Measurements from ENCODE around the gene PRKAR2B. TPM values are rescaled to one million over a fixed set of nuclear protein-coding genes. Genes with fewer than 3 reads are reported as not detected.

Gene PRKAR2B
- total and polyA plus RNA-seq, 4 donors, result 0.88 to 41.8 (median 1.6) TPM

DNA sequence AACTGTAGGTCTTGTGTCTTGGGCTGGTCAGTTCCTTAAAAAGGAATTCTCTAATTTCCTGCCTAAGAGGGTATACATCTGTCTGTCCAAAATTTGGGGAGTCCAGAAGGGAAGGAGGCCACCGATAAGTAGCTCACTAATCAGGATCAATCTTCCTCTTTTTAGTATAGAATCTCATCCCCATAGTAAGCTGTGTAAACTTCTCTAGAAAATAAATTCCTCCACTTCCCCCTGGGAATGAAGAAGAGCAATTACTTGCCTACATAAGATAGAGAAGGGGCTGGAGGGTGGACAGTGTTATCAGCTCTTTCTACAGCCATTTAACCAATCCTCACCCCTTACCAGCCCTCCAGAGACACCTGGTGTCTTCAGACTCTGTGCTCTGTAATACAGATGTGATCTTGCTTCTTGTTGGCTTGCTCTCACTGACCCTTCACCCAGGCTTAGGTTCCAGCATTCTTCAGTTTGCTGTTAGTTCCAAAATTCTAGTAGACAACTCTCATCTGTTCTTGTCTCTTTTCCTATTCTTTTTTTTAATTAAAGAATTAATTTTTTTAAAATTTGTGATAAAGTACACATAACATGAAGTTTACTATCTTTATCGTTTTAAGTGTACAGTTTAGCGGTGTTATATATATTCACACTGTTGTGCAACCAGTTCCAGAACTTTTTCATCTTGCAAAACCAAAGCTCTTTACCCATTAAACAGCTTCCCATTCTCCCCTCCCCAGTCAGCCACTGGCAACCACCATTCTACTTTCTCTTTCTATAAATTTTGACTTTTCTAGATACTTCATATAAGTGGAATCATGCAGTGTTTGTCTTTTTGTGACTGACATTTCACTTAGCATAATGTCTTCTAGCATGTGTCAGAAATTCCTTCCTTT, 6.5 kb upstream of the PRKAR2B start:
- no peak overlapping the region for H3K4me3 ChIP-seq (ENCODE audit: low read depth in 1 of 3, low read length in 3 of 3)
- no peak overlapping the region for H3K9ac ChIP-seq (ENCODE audit: low read depth in 1 of 2, low read length in 2 of 2)
- H3K27ac ChIP-seq (ENCODE audit: low read depth in 1 of 2, low read length in 2 of 2), result no peak overlapping the region
- H3K4me1 ChIP-seq (ENCODE audit: control insufficient read depth in 4 of 4, insufficient read depth in 4 of 4, low read length in 3 of 4), result no peaks in the 10 kb centered on the region
- no peaks in the 10 kb centered on the region for H3K36me3 ChIP-seq (ENCODE audit: control insufficient read depth in 4 of 4, insufficient read depth in 3 of 4, low read depth in 1 of 4, low read length in 3 of 4)
- H3K27me3 ChIP-seq (ENCODE audit: control insufficient read depth in 4 of 4, insufficient read depth in 4 of 4, low read length in 3 of 4), result no peaks in the 10 kb centered on the region
- no peak for DNase-seq (ENCODE audit: low spot score)
- 68% methylated on average over 3 of the region's 3 CpGs for WGBS
- TF ChIP-seq HNF4A (conservative IDR thresholded peaks at IDR 0.05), result no peak
- no peak for TF ChIP-seq FOXA2 (IDR thresholded peaks at IDR 0.05)
- TF ChIP-seq TAF1 (conservative IDR thresholded peaks at IDR 0.05), result no peak
- TF ChIP-seq, protein P1, sequence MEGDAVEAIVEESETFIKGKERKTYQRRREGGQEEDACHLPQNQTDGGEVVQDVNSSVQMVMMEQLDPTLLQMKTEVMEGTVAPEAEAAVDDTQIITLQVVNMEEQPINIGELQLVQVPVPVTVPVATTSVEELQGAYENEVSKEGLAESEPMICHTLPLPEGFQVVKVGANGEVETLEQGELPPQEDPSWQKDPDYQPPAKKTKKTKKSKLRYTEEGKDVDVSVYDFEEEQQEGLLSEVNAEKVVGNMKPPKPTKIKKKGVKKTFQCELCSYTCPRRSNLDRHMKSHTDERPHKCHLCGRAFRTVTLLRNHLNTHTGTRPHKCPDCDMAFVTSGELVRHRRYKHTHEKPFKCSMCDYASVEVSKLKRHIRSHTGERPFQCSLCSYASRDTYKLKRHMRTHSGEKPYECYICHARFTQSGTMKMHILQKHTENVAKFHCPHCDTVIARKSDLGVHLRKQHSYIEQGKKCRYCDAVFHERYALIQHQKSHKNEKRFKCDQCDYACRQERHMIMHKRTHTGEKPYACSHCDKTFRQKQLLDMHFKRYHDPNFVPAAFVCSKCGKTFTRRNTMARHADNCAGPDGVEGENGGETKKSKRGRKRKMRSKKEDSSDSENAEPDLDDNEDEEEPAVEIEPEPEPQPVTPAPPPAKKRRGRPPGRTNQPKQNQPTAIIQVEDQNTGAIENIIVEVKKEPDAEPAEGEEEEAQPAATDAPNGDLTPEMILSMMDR (IDR thresholded peaks at IDR 0.05; ENCODE audit: low read depth, low read length, missing input control), result no peak
- no peak for TF ChIP-seq GABPA (IDR thresholded peaks at IDR 0.05 in 1 of 2, conservative IDR thresholded peaks at IDR 0.05 in 1 of 2)
- TF ChIP-seq NR2F2 (IDR thresholded peaks at IDR 0.05), result no peak
- TF ChIP-seq, protein P2, sequence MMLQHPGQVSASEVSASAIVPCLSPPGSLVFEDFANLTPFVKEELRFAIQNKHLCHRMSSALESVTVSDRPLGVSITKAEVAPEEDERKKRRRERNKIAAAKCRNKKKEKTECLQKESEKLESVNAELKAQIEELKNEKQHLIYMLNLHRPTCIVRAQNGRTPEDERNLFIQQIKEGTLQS (IDR thresholded peaks at IDR 0.05), result no peak
- no peak for TF ChIP-seq EGR1 (IDR thresholded peaks at IDR 0.05; ENCODE audit: low read depth in 2 of 2)
- H3K9me3 ChIP-seq (ENCODE audit: control insufficient read depth in 4 of 4, low read length in 3 of 4), result peaks cover 0 to 2% (median 0%) of the 10 kb centered on the region in 4 donors

DNA sequence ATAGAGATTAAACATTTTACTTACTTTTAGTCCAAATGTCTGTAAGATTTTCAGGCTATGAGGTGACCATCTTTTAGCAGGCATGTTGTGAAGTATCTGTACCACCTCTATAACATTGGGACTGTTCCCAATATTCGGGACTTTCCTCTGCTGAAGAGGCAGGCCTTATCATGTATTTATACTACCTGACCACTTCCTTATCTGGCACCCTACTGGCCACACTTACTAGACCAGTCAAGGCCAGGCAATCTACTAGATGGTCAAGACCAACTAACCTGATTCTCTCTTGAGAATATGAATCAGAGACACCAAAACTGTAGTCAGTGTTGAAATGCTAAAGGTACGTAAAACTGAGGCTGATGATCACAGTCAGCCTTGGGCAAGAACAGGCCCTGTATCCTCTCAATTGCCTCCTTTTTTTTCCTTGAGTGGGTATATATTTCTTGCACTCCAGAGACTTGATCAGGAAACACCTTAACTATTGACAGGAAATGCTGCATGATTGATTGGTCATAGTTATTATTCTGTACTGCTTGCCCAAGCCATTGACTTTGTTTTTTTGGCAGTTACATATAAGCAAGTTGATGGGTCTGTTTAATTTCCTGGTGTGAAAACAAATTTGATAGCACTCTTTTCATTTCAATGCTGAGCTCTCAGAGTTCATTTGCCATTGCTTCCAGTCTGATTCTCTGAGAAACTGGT, 5.2 kb upstream of the PRKAR2B start:
- no peak for DNase-seq (ENCODE audit: low spot score)
- peaks cover 0 to 4% (median 0%) of the 10 kb centered on the region in 4 donors for H3K4me1 ChIP-seq (ENCODE audit: control insufficient read depth in 4 of 4, insufficient read depth in 4 of 4, low read length in 3 of 4)
- no peaks in the 10 kb centered on the region for H3K36me3 ChIP-seq (ENCODE audit: control insufficient read depth in 4 of 4, insufficient read depth in 3 of 4, low read depth in 1 of 4, low read length in 3 of 4)
- H3K27me3 ChIP-seq (ENCODE audit: control insufficient read depth in 4 of 4, insufficient read depth in 4 of 4, low read length in 3 of 4), result no peaks in the 10 kb centered on the region
- 80% methylated on average over 2 of the region's 2 CpGs for WGBS
- no peak overlapping the region for H3K4me3 ChIP-seq (ENCODE audit: low read depth in 1 of 3, low read length in 3 of 3)
- H3K27ac ChIP-seq (ENCODE audit: low read depth in 1 of 2, low read length in 2 of 2), result no peak overlapping the region
- TF ChIP-seq, protein P3, sequence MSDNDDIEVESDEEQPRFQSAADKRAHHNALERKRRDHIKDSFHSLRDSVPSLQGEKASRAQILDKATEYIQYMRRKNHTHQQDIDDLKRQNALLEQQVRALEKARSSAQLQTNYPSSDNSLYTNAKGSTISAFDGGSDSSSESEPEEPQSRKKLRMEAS (IDR thresholded peaks at IDR 0.05), result no peak
- TF ChIP-seq HNF4A (conservative IDR thresholded peaks at IDR 0.05) (no peak), FOXA2 (IDR thresholded peaks at IDR 0.05) (no peak), JUND (IDR thresholded peaks at IDR 0.05) (no peak), NR2F2 (IDR thresholded peaks at IDR 0.05) (no peak), HNF4G (IDR thresholded peaks at IDR 0.05) (no peak), FOXA1 (IDR thresholded peaks at IDR 0.05) (no peak), GABPA (IDR thresholded peaks at IDR 0.05 in 1 of 2, conservative IDR thresholded peaks at IDR 0.05 in 1 of 2) (no peak), SP1 (IDR thresholded peaks at IDR 0.05) (no peak)
- TF ChIP-seq, protein P4, sequence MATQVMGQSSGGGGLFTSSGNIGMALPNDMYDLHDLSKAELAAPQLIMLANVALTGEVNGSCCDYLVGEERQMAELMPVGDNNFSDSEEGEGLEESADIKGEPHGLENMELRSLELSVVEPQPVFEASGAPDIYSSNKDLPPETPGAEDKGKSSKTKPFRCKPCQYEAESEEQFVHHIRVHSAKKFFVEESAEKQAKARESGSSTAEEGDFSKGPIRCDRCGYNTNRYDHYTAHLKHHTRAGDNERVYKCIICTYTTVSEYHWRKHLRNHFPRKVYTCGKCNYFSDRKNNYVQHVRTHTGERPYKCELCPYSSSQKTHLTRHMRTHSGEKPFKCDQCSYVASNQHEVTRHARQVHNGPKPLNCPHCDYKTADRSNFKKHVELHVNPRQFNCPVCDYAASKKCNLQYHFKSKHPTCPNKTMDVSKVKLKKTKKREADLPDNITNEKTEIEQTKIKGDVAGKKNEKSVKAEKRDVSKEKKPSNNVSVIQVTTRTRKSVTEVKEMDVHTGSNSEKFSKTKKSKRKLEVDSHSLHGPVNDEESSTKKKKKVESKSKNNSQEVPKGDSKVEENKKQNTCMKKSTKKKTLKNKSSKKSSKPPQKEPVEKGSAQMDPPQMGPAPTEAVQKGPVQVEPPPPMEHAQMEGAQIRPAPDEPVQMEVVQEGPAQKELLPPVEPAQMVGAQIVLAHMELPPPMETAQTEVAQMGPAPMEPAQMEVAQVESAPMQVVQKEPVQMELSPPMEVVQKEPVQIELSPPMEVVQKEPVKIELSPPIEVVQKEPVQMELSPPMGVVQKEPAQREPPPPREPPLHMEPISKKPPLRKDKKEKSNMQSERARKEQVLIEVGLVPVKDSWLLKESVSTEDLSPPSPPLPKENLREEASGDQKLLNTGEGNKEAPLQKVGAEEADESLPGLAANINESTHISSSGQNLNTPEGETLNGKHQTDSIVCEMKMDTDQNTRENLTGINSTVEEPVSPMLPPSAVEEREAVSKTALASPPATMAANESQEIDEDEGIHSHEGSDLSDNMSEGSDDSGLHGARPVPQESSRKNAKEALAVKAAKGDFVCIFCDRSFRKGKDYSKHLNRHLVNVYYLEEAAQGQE (IDR thresholded peaks at IDR 0.05), result no peak
- H3K9ac ChIP-seq (ENCODE audit: low read depth in 1 of 2, low read length in 2 of 2), result no peak overlapping the region
- H3K9me3 ChIP-seq (ENCODE audit: control insufficient read depth in 4 of 4, low read length in 3 of 4), result peaks cover 0 to 2% (median 0%) of the 10 kb centered on the region in 4 donors
